Non-pigmented ciliary epithelial cell (primary cell): Measurements from ENCODE around the gene CDK5RAP2.
"Not testable (repeated sequence)": the region's sequence is repeated elsewhere in the genome, so short reads cannot be mapped to it uniquely, and the experiment has no call there.

ENCODE experiments used
- DNase-seq: peaks from one replicate; pipeline ENCODE4 v3.0.0-alpha.2; 2010; ENCODE audit warnings: low read depth

CDK5RAP2 gene

DNA sequence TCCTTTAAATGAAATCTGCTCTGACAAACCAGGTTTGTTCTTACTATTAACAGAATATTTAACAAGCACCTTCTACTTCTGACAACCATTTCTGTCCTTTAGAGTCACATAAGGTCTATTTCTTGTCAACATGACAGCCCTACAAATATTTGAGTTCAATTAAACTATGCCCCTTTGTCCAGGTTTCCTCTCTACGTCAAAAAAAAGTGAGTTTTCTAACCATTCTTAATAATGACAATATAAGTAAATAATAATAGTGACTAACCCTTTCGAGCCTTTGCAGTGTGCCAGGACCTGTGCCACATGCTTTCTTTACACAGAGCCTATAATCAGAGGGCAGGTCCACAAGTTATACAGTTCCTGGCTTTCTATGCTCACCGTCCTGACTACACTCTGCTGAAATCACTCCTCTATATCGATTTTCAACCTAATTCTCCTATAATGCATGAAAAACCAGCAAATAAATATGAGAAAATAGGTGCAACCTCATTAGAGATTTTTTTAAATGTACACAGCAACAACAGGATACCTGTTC is 115.0 kb downstream of the CDK5RAP2 start:
- DNase-seq: no peak

DNA sequence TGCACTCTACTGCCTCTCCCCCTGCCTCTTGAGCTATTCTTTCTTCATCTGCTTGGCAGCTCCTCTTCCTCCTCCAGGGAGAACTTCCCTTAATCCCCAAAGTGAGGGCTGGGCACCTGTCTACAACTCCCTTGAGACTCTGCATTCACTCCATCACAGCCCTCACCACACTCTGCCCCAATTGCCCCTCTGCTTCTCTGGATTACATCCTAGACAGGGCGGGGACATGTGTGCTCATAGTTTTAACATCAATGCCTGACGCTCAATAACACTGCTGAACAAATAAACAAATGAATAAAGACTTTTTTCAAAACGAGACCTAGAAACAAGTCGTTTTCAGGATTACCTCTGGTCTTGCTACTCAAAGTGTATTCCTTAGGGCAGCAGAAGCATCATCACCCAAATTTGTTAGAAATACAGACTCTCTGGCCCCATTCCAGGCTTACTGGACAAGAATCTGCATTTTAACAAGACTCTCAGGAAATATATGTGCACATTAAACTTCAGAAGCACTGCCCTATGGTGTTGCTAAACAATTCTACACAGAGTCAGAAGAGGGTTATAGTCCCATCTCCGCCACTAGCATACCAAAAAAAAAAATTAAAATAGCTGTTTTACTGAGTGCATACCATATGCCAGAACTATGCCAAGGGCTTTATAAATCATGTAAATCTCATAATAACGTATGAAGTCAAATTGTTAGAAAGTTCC is 115.6 kb downstream of the CDK5RAP2 start:
- DNase-seq: no peak

DNA sequence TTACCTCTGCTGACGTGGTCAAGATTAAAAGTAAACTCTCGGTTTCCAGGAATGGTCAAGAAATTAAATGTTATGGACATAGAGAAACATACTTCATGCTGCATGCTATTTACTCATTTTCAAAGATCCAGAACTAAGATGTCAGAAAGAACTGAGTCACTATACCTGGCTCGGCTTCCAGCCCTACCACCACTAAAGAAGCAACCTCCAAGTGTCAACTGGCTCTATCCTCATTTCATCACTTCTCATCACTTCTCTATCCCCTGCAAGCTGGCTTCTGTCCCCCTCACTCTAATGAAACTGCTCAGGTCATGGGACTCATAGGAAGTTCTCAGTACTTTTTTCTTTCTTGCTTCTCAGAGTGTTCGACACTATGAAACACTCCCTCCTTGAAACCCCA is 116.2 kb downstream of the CDK5RAP2 start:
- no peak for DNase-seq

DNA sequence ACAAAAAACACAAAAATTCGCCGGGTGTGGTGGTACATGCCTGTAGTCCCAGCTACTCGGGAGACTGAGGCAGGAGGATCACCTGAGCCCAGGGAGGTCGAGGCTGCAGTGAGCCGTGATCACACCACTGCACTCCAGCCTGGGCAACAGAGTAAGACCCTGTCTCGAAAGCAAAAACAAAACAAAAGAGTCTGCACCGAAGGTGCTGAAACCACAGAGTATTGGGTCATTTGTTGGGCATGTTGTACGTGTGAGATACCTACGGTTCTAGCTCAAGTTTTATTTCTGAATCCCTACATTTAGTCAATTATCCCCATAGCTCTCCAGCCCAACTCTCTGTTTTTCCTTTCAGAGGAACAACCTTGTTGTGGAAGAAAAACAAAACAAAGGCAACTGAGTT is 118.3 kb downstream of the CDK5RAP2 start:
- not testable (repeated sequence) for DNase-seq

DNA sequence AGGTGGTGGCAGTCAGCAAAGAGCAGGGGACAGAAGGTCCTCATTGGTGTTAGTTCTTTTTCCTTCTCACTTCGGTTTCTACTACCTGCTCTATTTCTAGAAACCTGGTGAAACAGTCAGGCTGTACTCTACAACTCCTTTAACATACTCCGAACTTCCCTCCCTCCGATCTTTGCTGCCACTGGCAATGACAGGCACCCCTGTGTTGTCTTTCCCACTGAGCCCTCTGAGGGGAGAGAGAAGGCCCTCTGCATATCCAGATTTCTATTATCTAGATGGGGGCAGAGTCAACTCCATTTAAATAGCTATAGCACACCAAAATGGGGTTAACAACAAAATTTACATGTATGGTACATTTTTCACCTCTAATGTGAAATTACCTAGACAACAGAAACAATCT is 123.7 kb downstream of the CDK5RAP2 start:
- DNase-seq: no peak

DNA sequence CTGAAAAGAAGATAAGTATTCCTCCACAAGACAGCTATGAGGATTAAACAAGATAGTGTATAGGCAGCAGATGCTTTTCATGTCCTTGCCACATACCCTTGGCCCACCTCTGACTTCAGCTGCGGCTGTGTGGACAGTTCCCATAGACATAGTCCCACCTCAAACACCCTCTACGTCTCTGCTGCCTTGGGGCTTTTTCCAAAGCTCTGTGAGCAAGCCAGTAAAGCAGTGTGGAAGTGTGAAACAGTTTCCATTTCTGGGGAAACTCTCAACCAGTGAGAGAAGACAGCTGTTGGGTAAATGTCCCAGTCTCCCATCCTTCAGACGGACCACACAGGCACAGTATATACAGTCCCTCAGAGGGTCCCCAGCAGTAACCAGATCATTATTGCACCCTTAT is 125.5 kb downstream of the CDK5RAP2 start:
- DNase-seq: no peak

DNA sequence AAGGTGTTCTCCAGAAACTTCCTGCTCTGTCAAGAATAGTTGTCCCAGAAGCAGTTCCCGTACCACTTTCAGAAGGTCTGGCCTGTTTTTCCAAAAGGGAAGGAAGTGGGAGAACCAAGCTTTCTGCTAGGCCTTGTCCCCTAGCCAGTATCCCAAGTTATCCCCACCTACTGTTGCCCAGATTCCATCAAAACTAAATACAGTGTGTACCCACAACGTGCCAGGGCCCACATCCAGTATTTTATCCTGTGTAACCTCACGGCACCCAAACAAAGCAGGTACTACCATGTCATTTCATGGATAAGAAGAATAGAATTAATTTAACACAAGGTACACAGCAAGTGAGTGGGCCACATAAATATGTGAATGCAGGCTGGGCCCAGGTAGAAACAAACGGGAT is 126.2 kb downstream of the CDK5RAP2 start:
- no peak for DNase-seq

DNA sequence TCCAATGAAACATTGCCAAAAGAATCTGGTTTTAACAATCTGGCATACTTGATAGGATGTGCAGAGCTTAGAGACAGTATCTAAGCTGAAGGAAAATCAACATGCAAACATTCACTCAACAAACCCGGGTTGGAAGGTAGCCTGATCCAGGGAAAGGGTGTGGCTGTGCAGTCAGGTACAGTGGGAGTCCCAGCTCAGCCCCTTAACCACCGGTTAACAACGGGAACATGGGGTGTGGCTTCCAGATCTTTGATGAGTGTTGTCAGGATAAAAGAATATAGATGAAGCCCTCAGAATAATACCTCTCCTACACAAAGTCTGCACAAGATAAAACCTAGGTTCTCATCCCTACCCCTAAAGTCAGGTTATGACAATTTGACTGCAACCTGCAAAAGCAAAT is 127.3 kb downstream of the CDK5RAP2 start:
- no peak for DNase-seq

DNA sequence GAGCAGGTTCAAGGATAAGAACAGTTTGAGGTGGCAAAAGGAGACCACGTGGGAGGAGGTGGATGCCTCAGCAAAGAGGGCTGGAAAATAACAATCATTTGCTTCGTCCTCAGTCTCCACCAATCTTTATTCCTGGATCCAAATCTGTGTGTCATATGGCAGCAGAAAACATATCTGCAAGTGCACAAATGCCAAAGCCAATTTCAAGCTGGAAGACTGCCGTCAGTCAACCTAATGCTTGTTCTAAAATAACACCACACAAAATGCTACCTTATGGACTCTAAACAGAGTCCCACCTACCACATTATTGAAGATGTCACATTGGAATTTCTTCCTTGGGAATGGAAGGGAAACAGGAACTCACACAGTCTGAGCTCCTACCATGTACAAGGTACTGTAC is 129.1 kb downstream of the CDK5RAP2 start:
- no peak for DNase-seq

DNA sequence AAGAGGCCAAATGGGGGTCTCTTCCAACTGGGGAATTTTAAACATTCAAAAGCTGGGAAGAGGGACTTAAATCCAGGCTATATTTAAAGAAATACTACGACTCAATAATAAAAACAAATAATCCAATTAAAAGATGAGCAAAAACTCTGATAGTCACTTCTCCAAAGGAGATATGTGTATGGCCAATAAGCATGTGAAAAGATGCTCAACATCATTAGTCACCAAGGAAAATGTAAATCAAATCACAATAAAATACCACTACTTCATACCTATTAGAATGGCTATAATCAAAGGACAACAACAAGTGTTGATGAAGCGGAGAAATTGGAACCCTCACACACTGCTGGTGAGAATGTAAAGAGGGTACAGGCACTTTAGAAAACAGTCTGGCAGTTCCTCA is 130.4 kb downstream of the CDK5RAP2 start:
- DNase-seq: no peak

DNA sequence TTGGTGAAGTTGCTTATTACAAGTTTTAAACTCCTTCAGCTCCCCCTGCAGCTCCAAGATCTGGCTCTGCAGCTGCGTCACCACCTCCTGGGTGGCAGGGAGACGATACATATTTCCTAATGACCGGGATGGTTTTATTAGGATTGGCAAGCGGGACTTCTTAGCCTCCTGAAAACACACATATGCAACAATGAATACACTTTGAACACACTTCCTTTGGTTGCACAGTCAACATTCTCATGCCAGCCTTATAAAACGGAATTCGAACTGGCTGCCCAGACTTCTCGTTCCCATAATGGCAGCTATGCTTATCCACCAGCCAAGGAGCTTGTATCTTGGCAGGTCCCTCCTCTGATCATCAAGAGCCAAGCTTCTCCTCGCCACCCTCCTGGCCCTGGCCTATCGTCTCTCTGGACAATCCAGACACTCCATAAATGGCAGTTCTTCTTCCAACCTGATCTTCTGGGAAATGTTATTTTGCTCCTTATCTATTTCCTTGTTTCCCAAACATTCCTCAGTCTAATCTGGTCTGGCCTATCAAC is 131.9 kb downstream of the CDK5RAP2 start:
- DNase-seq: no peak

DNA sequence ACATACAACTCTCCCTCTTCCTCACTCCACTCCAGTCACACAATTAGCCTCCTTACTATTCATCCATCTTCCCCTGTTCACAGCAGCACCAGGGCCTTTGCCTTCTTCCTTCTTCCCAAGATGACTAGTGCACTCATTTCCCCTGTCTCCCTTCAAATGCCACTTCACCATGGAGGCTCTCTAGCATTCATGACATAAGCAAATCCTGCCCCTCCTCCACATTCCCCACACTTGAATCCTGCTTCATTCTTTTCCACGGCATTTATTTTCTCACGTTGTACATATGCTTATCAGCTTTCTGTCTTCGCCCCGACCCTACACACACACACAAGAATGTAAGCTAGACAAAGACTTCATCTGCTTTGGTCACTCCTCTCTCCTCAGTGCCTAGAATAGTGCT is 133.3 kb downstream of the CDK5RAP2 start:
- DNase-seq: no peak

DNA sequence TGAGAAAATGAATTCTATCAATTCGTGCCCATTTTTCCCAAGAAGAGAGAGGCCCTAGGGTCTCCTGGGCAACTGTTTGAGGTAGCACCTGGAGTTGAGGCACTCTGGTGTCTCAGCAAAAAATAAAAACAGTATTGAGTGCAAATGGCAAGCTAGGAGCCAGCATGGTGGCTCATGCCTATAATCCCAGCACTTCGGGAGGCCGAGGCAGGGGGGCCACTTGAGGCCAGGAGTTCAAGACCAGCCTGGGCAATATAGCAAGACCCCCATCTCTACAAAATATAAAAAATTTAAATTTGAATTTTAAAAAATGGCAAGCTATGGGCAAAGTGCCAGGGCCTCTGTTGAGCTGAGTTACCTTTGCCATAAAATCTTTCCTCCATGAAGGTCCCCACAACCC is 136.0 kb downstream of the CDK5RAP2 start:
- no peak for DNase-seq

DNA sequence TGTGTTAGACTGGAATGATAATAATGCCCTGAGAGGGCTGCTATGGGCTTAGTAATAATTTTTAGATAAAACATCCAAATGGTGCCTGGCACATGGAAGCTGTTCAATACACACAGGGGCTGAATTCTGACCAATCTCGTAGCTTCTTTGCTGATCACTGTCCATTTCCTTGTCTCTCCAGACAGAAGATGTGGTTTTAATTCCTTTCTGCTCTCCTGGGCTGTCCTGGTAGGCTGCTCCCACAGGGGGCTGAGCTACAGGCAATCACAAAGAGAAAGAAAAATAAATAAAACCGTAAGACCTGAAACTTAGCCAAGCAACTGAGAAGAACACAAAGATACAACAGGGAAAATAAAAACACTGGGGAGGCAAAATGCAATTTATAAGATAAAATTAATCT is 136.5 kb downstream of the CDK5RAP2 start:
- DNase-seq: peak; percentile 73

DNA sequence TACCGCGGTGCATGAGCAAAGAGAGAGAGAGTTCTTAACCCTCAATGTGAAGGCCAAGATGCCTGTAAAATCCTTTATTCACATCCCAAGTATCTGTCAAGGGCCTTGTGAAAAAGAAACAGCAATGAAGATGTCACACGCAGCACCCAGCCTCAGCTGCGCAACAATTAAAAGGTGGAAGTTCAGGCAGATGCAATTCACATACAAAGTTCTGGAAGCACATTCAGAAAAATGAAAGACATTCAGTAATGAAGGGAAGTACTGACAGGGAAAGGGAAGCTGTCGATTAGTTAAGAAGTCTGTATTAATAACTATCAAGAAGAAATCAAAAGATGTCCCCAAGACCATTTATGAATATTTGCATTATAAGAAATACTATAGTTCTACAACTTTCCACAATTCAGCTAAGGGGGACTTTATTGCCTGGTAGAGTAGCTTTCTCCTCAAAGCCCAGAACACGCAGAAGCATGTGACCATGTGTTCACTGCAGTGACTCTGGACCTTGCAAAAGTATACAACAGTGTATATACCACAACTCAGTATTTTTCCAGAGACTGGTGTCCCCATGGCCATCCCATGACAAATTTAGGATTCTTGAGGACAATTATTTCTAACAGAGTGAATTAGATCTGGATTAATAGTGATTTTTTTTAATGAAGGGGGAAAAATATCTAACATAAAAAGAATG is 137.5 kb downstream of the CDK5RAP2 start:
- DNase-seq: no peak

DNA sequence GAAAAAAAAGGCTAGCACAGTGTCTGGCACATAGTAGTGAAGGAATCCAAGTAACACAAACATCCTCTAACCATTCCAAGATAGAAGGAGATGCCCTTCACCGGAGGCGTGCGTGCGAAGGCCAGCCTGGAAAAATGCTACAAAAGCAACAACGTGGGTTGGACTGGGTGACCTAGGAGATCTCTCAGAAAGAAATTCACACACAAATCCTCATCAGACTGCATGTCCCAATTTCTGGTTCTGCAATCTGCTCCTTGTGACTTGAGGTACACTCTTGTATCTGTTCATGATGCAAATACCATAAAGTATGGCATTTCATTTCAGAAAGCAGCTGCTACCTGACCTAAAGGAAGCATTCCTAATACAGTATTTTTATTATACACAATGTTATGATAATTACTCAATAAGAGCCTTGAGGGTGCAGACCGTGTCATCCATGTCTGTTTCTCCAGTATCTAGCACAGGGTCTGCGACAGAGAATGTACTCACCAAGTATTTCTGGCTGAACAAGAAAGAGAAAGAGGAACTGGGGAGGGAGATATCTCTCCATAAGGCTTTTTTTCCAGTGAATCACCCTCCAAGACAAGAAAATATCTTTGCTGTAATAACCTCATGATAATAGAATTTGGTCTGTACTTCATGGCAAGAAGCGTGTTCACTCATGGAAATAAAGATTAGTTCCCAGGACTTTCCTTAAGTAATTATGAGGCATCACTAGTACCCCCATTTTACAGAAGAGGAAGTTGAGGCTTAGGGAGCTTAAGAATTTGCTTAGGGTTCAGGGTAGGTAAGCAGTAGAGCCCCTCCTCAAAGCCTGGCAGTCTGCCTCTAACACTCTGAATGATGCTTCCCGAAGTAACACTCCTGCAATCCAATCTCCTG is 138.3 kb downstream of the CDK5RAP2 start:
- peak; percentile 92 for DNase-seq

DNA sequence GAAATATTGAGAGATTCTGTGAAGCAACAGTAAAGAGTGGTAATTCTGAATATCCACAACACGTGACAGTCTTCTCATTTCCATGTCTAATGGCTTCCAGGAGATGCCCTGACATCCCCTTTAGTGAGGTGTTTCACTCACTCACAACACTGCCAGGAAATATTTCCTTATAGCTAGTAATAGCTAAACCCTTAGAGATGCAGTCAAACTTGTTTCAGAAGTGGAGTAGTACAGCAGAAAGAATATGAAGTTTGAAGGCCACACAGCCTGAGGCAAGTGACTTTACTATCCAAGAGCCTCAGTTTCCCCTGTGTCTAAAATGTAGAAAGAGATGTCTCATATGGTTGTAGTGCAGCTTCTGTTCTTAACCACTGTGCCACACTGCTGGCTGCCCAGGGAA is 139.2 kb downstream of the CDK5RAP2 start:
- DNase-seq: no peak

DNA sequence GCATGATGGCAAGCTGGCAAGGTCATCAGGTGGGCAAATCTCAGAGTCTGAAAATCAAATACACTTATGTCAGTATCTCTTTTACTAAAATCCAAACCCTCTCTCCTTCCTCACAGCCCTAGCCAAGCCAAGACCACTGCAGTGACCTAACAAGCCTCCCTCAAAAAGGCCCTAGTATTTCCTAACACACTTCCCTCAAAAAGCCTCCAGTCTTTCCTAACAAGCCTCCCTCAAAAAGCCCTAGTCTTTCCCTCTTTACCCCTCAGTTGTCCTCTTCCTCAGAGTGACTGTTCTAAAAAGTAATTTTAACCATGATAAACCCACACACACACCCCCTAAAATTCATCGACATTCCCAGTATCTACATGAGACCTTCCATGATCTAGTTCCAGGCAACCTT is 140.0 kb downstream of the CDK5RAP2 start:
- no peak for DNase-seq

DNA sequence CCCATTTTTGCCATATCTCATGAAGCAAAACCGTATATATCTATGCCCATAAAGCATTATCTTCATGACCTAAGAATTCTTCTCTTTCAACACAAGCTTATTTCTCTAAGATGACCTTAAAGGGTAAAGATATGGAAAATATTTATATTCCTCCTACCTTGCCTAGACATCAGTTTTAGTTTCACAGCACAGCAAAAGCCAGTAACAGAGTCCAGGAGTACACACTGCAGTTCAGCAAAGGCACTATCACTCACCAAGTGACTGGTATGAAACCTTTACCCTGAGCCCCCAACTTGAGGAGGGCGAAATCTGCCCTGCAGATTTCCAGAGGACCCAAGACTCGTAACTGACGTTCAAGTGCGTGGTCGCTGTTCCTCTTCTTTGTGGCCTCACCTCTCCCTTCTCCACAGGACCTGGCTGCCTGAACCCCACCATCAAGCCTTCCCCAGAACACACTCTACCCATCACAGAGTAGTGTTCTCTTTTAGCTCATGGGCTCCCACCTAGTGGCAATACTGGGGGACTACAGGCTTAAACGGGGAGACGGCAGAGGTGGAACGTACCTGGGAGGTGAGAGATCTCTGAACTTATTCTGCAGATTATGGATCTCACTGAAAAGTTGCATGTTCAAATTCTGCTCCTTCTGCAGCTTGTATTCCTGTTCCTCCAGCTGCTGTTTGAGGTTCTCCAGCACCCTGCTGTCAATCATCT is 141.0 kb downstream of the CDK5RAP2 start:
- no peak for DNase-seq

DNA sequence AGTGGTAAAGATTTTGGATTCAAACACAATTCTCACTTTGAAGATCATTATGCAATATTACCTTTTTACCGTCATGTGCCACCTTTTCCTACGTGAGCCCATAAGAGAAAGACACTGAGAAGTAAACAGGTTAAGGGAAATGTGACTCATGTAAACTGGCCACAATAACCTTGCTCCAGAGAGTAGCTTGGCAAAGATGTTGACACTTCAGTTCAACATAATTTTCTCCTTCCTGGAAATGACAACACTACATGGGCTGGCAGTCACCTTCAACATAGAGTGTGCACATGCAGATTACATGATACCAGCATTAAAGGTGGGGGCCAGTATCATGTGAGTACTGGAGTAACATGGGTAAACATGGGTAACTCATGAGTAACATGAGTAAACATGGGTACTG is 141.9 kb downstream of the CDK5RAP2 start:
- no peak for DNase-seq

DNA sequence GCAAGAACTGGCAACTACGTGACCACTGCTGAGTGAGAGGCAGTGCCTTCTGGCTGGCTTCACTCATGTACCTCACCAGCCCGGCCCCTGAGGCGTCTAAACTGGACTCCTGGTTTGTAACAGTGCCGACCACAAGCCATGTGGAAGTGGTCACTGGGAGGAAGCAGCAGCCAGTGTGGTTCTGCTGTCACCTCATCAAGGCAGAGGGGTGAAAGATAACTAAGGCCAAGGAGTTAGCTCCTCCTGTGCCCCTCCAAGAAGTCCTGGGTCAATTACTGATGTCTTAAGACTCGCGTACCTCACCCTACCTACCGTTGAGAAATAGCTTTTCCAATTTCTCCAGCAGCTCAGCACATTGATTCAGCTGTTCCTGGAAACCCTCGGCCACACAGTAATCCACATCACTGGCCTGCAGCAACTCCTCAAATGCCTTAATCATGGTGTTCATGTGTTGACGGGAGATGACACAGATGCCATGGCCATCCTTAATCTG is 142.9 kb downstream of the CDK5RAP2 start:
- DNase-seq: no peak

DNA sequence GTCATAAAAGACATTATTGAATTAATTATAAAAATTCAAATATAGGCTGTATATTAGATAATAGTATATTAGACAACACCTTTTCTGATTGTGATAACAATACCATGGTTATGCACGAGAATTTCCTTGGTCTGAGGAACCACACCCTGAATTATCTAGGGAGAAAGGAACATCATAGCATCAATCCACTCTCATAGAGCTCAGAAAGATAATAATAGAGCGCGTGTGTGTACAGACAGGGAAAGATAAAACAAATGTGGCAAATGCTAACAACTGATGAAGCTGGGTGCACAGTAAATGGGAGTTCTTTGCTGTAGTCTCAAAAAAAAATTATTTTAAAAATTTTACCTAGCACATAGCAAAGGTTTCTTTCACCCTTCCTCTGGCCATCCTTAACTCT is 143.5 kb downstream of the CDK5RAP2 start:
- no peak for DNase-seq
